HG02642 (cell line): Measurements from ENCODE around the gene SMAD3.

Experiments
- ATAC-seq: cut with Tn5 transposase; IDR thresholded peaks from one replicate; pipeline ENCODE4 v1.9.1; 2021; ENCODE audit warnings: mild to moderate bottlenecking; ENCODE audit not compliant: unreplicated experiment, poor library complexity

SMAD3 gene

DNA sequence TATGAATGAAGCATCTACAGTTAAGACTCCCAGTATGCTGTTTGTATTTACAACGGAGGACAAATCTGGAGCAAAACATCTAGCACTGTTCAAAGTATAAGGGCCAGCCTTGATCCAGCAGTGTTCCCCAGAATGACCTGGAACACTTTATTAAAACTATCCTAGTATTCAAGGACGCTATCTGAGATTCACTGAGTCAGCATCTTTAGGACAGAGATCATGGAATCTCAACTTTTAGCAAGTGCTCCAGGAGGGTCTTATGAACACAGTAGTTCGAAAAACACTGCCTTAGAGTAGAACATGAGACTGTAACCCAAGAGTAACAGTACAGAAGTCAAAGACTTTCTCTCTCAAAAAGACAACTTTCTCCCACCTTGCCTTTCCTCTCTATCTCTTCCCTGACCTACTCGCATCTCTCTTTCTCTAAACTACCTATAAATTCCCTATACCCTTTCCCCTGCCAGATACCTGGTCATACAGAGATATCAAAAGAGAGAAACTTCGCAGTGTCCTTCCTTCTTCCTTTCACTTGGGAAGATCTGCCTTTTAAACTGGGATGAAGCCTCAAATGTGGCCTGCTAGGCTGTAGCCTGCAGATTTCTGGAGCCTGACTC is 145.3 kb downstream of the SMAD3 start:
- no peak for ATAC-seq

- ATAC-seq, result no peak
These were observed 147.4 kb downstream of the SMAD3 start for GRCh38 chr15:67212684-67213367.

DNA sequence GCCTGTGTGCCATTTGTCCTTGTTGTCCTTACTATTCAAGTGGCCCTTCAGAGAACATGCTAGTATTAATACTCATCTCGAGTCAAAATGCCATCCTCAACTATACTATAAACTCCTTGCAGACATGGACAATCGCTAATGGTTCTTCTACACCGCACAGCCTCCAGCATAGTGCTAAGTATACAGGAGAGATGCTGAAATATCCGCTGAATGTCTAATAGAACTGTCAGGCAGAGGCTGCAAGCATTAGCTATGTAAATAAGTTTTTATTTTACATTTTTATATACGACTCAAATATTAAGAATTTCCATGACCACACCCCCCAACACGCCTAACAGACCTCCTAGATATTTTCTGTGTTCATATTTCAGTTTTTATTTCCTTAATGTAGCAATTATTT is 149.7 kb downstream of the SMAD3 start:
- ATAC-seq, result no peak

DNA sequence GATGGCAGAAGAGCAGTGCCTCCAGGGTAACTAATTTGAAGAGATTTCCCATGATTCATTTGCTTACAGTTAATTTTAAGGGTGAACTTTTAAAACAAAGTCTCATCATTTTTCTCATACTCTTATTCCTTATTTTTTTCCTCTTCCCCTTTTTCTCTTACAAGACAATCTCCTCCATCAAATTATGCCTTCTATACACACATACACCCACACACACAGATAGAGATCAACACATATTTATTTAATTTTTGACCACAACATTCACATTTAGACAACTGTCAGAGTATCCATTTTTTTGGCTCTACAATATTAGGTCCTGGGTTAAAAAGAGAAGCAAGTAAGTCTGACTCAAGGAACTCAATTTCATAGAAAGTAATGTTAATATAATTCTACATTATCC is 151.5 kb downstream of the SMAD3 start:
- no peak for ATAC-seq

DNA sequence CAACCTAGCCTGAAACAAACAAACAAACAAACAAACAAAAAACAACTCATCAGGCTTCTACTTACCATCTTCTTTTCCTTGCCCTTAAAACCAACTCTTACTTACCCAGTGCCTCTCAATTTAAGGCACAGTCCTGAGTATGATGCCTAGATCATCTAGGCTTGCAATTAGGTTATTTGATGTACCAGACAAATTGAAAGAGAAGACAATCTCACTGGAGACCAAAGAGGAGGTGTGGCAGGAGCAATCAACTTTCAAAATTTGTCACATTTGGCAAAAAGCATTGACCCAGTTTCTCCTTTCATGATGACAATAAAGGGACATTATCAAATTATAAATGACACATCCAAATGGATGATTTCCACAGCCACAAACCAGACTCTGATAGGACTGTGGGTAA is 153.0 kb downstream of the SMAD3 start:
- no peak for ATAC-seq

- ATAC-seq, result no peak
These were observed 153.9 kb downstream of the SMAD3 start for GRCh38 chr15:67219288-67219687.

DNA sequence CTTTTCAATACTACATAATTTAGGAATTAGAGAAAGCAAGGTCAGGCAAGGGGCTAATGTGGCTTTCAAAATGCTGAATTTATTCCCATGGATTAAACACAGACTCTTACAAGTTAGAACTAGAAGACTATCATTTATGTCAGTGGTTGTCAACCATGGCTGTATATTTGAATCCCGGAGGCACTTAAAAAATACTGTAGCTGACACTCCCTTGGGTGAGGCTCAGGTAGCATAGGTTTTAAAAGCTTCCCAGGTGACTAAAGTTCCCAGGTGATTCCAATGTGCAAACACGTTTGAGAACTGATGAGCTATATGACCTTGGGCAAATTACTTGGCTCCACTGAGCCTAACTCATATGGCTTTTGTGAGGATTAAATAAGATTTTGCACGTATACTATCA is 159.5 kb downstream of the SMAD3 start:
- no peak for ATAC-seq

DNA sequence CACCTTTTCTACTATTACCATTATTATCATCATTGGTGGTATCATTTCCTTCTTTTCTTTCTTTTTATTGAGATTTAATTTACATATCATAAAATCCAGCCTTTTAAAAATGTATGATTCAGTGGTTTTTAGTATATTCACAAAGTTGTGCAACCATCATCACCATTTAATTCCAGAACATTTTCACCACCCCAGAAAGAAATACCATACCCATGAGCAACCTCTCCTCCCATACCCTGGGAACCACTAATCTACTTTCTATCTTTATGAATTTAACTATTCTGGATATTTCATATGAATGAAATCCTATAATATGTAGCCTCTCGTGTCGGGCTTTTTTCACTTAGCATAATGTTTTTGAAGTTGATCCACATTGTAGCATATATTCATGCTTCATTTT is 159.9 kb downstream of the SMAD3 start:
- ATAC-seq, result no peak

GRCh38 chr15:67227431-67227830 is 162.0 kb downstream of the SMAD3 start:
- ATAC-seq, result no peak

DNA sequence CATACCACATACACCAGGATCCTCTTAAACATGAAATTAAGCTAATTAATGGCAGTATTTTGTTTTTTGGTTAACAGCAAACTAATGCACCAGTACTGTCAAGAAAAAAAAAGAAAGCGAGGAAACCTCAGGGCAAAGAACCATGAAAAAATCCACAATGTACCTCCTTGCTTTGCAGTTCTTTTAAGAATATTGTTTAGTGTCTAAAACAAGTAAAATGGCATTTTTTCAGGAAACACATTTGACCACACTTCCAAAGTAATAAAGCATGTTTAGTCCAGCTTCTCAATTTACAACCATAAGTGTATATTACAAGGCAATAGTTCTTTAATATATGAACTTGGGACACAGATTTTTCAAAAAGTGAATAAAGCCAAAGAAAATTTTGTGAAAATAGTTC is 162.4 kb downstream of the SMAD3 start:
- ATAC-seq, result no peak

- ATAC-seq, result no peak
These were observed 162.9 kb downstream of the SMAD3 start for GRCh38 chr15:67228286-67228685.

DNA sequence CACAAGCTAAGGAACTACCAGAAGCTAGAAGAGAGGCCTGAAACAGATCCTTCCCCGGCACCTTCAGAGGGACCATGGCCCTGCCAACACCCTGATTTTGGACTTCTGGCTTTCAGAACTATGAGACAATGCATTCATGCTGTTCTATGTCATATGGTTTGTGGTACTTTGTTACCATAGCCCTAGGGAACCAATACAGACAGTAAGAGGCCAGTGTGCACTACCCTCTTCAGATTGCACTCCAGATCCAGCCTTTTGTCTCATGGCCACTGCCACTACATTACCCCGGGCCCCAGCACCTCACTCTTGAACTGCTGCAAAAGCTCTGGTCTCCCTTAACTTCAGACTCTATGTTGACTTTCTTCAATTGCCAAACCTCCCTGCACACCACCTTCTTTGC is 165.1 kb downstream of the SMAD3 start:
- ATAC-seq, result no peak

DNA sequence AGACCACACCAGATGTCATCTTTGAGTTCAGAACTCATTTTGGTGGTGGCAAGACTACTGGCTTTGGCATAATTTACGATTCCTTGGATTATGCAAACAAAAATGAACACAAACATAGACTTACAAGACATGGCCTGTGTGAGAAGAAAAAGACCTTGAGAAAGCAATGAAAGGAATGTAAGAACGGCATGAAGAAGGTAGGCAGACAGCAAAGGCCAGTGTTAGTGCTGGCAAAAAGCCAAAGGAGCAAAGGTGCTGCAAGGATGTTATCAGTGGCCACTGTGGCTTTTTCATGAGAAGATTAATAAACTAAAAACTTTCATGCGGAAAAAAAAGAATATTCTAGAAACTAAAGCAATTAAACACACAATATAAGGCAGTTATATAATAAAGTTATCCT is 167.2 kb downstream of the SMAD3 start:
- ATAC-seq, result no peak

GRCh38 chr15:67240235-67241131 is 175.1 kb downstream of the SMAD3 start:
- no peak for ATAC-seq

DNA sequence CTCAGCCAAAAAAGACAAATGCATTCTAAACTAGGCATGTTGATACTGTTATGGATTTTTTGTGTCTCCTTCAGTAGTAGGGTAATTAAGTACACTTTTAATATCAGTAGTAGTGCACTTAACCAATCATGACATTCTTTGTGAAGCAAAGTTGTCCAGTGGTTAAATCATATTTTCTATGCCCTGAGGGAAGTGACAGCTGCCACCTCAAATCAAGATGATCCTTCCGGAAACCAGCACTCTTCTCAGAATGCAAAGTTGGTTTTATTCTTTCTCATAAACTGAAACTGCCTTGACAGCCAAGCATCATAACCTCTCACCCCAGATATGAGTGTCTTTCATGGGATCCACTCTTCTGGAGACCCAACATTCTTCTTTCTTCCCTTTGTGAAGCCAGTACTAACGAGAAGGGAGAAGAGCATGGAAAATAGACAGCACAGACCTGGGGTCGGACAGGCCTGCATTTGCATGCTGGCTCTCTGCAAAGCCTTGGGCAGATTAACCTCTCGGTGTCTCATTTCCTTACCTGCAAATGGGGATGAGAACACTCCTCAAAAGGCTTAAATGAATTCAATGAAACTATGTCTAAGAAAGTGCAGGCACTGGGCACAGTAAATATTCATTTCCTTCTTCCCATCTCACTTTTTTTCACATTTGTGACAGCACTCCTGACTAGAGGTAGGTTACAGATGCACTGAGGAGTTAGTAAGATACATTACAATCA is 175.9 kb downstream of the SMAD3 start:
- peak; percentile 89 for ATAC-seq

- ATAC-seq, result no peak
These were observed 177.3 kb downstream of the SMAD3 start for GRCh38 chr15:67242708-67243111.
